OCI-LY3 (cell line): ENCODE results near the gene COL12A1.

Experiments
- EZH2phosphoT487 ChIP-seq: fragments of 200-600 bp; shearing (Covaris generic); IDR thresholded peaks from 2 replicates; pipeline ENCODE4 v1.6.1; 2018; ENCODE audit warnings: antibody characterized with exemption, mixed run types, low read depth
- TF ChIP-seq, protein P1 (sequence below): fragments of 200-600, 300-600 bp; sonication (generic); IDR thresholded peaks from 2 replicates; pipeline ENCODE4 v1.5.1; 2014; ENCODE audit warnings: antibody characterized with exemption, low read length, low read depth

DNA sequence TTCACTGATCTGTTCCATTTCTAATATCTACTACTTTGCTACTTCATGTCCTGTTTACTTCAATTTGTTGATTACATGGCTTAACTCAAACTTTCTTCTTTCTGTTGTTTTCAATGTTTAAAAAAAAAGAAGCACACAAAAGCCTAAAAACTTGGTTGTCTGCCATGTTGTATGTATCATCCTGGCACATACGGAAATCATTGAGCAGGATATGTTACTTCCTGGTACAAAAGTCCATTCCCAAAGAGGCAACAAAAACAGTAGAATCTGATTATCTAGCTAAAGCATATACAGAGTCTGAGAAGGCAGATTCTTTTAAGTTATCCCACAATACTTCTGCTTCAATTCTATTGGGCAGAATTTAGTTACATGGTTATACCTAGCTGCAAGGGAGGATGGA, 14.5 kb upstream of the COL12A1 start:
- TF ChIP-seq, protein P1, sequence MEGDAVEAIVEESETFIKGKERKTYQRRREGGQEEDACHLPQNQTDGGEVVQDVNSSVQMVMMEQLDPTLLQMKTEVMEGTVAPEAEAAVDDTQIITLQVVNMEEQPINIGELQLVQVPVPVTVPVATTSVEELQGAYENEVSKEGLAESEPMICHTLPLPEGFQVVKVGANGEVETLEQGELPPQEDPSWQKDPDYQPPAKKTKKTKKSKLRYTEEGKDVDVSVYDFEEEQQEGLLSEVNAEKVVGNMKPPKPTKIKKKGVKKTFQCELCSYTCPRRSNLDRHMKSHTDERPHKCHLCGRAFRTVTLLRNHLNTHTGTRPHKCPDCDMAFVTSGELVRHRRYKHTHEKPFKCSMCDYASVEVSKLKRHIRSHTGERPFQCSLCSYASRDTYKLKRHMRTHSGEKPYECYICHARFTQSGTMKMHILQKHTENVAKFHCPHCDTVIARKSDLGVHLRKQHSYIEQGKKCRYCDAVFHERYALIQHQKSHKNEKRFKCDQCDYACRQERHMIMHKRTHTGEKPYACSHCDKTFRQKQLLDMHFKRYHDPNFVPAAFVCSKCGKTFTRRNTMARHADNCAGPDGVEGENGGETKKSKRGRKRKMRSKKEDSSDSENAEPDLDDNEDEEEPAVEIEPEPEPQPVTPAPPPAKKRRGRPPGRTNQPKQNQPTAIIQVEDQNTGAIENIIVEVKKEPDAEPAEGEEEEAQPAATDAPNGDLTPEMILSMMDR = no peak
- TF ChIP-seq EZH2phosphoT487 = no peak
